Ishikawa (cell line): ENCODE measurements around the gene ZNF177.

Source experiments
- CEBPB ChIP-seq: IDR thresholded peaks from 2 replicates; pipeline ENCODE4 v1.6.1; 2012
- CREB1 ChIP-seq: IDR thresholded peaks from 2 replicates; pipeline ENCODE4 v1.6.1; 2012; ENCODE audit warnings: low read depth
- EP300 ChIP-seq: IDR thresholded peaks from 2 replicates; pipeline ENCODE4 v1.6.1; 2012; ENCODE audit warnings: borderline replicate concordance
- FOXM1 ChIP-seq: IDR thresholded peaks from 2 replicates; pipeline ENCODE4 v1.6.1; 2012; ENCODE audit warnings: low read depth, borderline replicate concordance
- MAX ChIP-seq: IDR thresholded peaks from 2 replicates; pipeline ENCODE4 v1.6.1; 2012
- NFIC ChIP-seq: IDR thresholded peaks from 2 replicates; pipeline ENCODE4 v1.6.1; 2012
- RAD21 ChIP-seq: IDR thresholded peaks from 2 replicates; pipeline ENCODE4 v1.6.1; 2012; ENCODE audit warnings: low read depth
- TAF1 ChIP-seq: IDR thresholded peaks from 2 replicates; pipeline ENCODE4 v1.6.1; 2012; ENCODE audit warnings: low read depth, mild to moderate bottlenecking
- TCF12 ChIP-seq: IDR thresholded peaks from 2 replicates; pipeline ENCODE4 v1.6.1; 2012; ENCODE audit warnings: low read depth
- TEAD4 ChIP-seq: IDR thresholded peaks from 2 replicates; pipeline ENCODE4 v1.6.1; 2012
- YY1 ChIP-seq: IDR thresholded peaks from 2 replicates; pipeline ENCODE4 v1.6.1; 2012; ENCODE audit warnings: low read depth
- ZBTB7A ChIP-seq: IDR thresholded peaks from 2 replicates; pipeline ENCODE4 v1.6.1; 2012; ENCODE audit warnings: low read depth
- TF ChIP-seq, protein P1 (sequence below): IDR thresholded peaks from 2 replicates; pipeline ENCODE4 v1.6.1; 2012; ENCODE audit warnings: low read depth, mild to moderate bottlenecking
- TF ChIP-seq, protein P2 (sequence below): IDR thresholded peaks from 2 replicates; pipeline ENCODE4 v1.6.1; 2012

DNA sequence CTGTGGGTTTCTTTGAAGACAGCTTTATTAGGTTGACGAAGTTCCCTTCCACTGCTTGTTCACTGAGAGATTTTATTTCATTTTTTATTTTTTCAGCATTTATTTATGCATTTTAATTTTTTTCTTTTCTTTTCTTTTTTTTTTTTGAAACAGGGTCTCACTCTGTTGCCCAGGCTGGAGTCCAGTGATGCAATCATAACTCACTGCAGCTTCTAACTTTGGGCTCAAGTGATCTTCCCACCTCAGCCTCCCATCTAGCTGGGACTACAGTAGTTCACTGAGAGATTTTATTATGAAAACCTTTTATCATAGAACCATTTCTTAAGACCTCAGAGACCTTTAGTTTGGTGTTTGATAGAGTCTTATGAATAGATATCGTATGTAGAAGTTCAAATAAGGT is 10.3 kb upstream of the ZNF177 start:
- TF ChIP-seq EP300: no peak
- no peak for TF ChIP-seq TAF1
- TF ChIP-seq, protein P1, sequence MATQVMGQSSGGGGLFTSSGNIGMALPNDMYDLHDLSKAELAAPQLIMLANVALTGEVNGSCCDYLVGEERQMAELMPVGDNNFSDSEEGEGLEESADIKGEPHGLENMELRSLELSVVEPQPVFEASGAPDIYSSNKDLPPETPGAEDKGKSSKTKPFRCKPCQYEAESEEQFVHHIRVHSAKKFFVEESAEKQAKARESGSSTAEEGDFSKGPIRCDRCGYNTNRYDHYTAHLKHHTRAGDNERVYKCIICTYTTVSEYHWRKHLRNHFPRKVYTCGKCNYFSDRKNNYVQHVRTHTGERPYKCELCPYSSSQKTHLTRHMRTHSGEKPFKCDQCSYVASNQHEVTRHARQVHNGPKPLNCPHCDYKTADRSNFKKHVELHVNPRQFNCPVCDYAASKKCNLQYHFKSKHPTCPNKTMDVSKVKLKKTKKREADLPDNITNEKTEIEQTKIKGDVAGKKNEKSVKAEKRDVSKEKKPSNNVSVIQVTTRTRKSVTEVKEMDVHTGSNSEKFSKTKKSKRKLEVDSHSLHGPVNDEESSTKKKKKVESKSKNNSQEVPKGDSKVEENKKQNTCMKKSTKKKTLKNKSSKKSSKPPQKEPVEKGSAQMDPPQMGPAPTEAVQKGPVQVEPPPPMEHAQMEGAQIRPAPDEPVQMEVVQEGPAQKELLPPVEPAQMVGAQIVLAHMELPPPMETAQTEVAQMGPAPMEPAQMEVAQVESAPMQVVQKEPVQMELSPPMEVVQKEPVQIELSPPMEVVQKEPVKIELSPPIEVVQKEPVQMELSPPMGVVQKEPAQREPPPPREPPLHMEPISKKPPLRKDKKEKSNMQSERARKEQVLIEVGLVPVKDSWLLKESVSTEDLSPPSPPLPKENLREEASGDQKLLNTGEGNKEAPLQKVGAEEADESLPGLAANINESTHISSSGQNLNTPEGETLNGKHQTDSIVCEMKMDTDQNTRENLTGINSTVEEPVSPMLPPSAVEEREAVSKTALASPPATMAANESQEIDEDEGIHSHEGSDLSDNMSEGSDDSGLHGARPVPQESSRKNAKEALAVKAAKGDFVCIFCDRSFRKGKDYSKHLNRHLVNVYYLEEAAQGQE: no peak
- no peak for TF ChIP-seq CEBPB
- no peak for TF ChIP-seq RAD21
- TF ChIP-seq MAX: no peak
- TF ChIP-seq TEAD4: no peak
- no peak for TF ChIP-seq NFIC
- no peak for TF ChIP-seq YY1
- TF ChIP-seq ZBTB7A: no peak
- no peak for TF ChIP-seq TCF12
- TF ChIP-seq, protein P2, sequence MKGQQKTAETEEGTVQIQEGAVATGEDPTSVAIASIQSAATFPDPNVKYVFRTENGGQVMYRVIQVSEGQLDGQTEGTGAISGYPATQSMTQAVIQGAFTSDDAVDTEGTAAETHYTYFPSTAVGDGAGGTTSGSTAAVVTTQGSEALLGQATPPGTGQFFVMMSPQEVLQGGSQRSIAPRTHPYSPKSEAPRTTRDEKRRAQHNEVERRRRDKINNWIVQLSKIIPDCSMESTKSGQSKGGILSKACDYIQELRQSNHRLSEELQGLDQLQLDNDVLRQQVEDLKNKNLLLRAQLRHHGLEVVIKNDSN: no peak
- no peak for TF ChIP-seq CREB1
- no peak for TF ChIP-seq FOXM1
